ENCODE results near the gene GATAD2A.

The GATAD2A gene

DNA sequence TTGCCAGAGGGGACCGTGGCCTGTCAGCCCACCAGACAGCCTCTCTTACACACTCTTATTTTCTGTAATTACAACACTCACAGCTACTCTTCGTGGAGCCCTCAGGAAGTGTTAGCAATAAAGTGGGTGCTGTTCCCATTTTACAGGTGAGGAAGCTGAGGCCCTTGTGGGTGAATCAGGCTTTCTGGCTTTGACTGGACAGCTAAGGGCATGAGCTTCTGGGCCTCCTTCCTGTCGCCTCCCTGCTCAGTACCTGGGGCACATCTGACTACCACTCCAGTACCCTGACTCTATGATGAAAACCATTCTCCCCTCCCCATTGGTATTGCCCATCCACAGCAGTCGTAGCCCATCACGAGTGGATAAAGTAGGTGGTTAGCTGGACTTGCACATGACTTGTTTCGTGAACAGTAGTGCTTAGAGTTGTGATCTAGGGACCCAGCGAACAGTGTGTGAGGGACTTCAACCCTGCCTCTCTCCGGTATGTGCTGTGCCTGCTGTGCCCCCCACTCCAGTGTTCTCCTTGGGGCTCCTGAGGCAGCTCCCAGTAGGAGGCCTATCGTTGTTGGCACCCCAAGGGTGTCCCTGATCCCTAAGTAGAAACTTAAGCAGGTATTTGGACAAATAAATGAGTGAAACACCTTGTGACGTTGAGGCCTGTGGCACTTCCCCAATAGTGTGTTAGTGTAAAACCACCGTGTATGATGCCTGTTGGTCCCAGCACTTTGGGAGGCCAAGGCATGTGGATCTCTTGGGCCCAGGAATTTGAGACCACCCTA, 38.6 kb downstream of the GATAD2A start:
- H3K36me3 ChIP-seq (ENCODE audit: control insufficient read depth in 1 of 2, insufficient read depth in 2 of 2, low read length in 2 of 2), result no peaks in the 10 kb centered on the region
- H3K4me1 ChIP-seq (ENCODE audit: control insufficient read depth in 1 of 2, insufficient read depth in 2 of 2, low read length in 2 of 2), result peaks cover 0 to 21% of the 10 kb centered on the region in 2 donors
- H3K9me3 ChIP-seq (ENCODE audit: control insufficient read depth in 1 of 2, low read length in 2 of 2), result no peaks in the 10 kb centered on the region
- no peak overlapping the region for H3K4me3 ChIP-seq (ENCODE audit: low read depth in 1 of 2, low read length in 2 of 2)
- H3K27ac ChIP-seq (ENCODE audit: low read length), result no peak overlapping the region
- H3K27me3 ChIP-seq (ENCODE audit: low read depth, low read length), result no peaks in the 10 kb centered on the region

DNA sequence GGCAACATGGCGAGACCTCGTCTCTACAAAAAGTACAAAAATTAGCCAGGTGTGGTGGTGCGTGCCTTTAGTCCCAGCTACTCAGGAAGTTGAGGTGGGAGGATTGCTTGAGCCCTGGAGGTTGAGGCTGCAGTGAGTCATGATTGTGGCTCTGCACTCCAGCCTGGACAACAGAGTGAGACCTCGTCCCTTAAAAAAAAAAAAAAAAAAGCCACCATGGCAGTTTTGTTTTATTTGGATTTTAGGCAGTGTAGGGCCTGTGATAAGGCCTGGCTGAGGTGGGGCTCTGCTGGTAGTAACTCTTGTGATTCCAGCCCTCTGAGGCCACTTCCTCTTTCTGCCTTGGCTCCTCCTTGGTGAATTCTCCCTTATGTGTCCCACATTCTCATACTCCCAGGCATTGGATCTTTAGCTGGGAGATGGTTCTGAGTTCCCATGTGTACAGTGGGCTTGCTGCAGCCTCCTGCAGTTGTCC, 39.2 kb downstream of the GATAD2A start:
- Histone ChIP-seq H3K9me3 (ENCODE audit: control insufficient read depth in 1 of 2, low read length in 2 of 2) (no peaks in the 10 kb centered on the region), H3K36me3 (ENCODE audit: control insufficient read depth in 1 of 2, insufficient read depth in 2 of 2, low read length in 2 of 2) (no peaks in the 10 kb centered on the region), H3K27me3 (ENCODE audit: low read depth, low read length) (no peaks in the 10 kb centered on the region), H3K27ac (ENCODE audit: low read length) (no peak overlapping the region), H3K4me3 (ENCODE audit: low read depth in 1 of 2, low read length in 2 of 2) (no peak overlapping the region), H3K4me1 (ENCODE audit: control insufficient read depth in 1 of 2, insufficient read depth in 2 of 2, low read length in 2 of 2) (peaks cover 0 to 23% of the 10 kb centered on the region in 2 donors)

DNA sequence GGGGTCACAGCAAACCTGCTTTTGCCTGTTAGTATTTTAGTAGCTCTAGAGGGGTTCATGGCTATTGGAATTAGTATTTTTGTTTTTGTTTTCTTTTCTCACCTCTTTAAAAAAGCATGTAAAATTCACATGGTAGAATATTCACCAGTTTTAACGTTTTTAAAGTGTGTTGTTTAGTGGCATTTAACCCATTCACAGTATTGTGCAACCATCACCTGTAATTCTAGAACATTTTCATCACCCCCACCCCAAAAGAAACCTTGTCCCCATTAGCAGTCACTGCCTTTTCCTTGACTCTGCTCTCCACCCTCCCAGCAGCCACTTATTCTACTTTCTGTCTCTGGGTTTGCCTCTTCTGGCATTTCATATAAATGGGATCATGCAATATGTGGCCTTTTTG, 39.8 kb downstream of the GATAD2A start:
- Histone ChIP-seq H3K4me3 (ENCODE audit: low read depth in 1 of 2, low read length in 2 of 2) (no peak overlapping the region), H3K27ac (ENCODE audit: low read length) (no peak overlapping the region), H3K9me3 (ENCODE audit: control insufficient read depth in 1 of 2, low read length in 2 of 2) (no peaks in the 10 kb centered on the region), H3K36me3 (ENCODE audit: control insufficient read depth in 1 of 2, insufficient read depth in 2 of 2, low read length in 2 of 2) (no peaks in the 10 kb centered on the region), H3K27me3 (ENCODE audit: low read depth, low read length) (no peaks in the 10 kb centered on the region), H3K4me1 (ENCODE audit: control insufficient read depth in 1 of 2, insufficient read depth in 2 of 2, low read length in 2 of 2) (peaks cover 0 to 23% of the 10 kb centered on the region in 2 donors)

DNA sequence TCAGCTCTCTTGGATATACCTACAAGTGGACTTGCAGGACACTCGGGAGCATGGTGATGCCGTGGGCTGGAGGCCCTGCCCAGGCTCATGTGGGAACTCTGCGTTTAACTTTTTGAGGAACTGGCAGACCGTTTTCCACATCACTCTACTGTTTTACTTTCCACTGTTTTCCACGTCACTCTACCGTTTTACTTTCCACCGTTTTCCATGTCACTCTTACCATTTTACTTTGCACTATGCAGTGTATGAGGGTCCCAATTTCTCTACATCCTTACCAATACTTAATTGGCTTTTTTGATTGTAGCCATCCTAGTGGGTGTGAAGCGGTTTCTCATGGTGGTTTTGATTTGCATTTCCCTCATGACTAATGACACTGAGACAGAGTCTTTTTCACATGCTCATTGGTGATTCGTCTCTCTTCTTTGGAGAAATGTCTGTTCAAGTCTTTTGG, 40.5 kb downstream of the GATAD2A start:
- H3K9me3 ChIP-seq (ENCODE audit: control insufficient read depth in 1 of 2, low read length in 2 of 2), result no peaks in the 10 kb centered on the region
- no peak overlapping the region for H3K4me3 ChIP-seq (ENCODE audit: low read depth in 1 of 2, low read length in 2 of 2)
- peaks cover 0 to 23% of the 10 kb centered on the region in 2 donors for H3K4me1 ChIP-seq (ENCODE audit: control insufficient read depth in 1 of 2, insufficient read depth in 2 of 2, low read length in 2 of 2)
- no peaks in the 10 kb centered on the region for H3K36me3 ChIP-seq (ENCODE audit: control insufficient read depth in 1 of 2, insufficient read depth in 2 of 2, low read length in 2 of 2)
- H3K27ac ChIP-seq (ENCODE audit: low read length), result no peak overlapping the region
- no peaks in the 10 kb centered on the region for H3K27me3 ChIP-seq (ENCODE audit: low read depth, low read length)

DNA sequence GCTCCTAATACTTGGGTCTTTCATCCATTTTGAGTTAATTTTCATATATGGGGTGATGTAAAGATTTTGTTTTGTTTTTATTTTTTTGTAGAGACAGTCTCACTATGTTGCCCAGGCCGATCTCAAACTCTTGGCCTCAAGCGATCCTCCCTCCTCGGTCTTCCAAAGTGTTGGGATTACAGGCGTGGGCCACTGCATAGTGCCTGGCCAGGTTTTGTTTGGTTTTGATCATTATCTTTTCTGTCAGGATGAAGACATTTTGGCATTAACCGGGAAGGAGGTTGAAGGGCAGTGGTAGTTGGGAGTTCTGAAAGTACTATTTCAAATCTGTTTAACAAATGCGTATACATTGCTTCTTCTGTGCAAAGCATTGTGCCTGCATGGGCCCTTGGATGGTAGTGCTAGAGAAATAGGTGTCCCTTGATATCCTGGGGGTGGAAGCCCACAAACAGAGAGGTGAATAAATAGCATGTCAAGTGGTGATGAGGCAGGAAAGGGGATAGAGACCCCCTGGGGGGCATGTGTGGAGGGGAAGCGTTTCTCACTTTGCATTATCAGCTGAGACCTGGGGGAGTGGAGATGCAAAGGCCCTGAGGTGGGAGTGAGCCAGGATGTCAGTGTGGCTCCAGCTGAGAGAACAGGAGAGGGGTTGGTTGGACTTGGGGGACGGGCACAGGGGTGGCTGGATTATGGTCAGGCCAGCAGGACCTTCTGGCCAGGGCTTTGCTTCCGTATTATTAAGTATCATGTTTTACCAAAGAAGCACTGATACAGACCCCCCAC, 41.4 kb downstream of the GATAD2A start:
- peaks cover 0 to 23% of the 10 kb centered on the region in 2 donors for H3K4me1 ChIP-seq (ENCODE audit: control insufficient read depth in 1 of 2, insufficient read depth in 2 of 2, low read length in 2 of 2)
- no peaks in the 10 kb centered on the region for H3K27me3 ChIP-seq (ENCODE audit: low read depth, low read length)
- no peaks in the 10 kb centered on the region for H3K9me3 ChIP-seq (ENCODE audit: control insufficient read depth in 1 of 2, low read length in 2 of 2)
- H3K27ac ChIP-seq (ENCODE audit: low read length), result no peak overlapping the region
- H3K4me3 ChIP-seq (ENCODE audit: low read depth in 1 of 2, low read length in 2 of 2), result no peak overlapping the region
- no peaks in the 10 kb centered on the region for H3K36me3 ChIP-seq (ENCODE audit: control insufficient read depth in 1 of 2, insufficient read depth in 2 of 2, low read length in 2 of 2)

DNA sequence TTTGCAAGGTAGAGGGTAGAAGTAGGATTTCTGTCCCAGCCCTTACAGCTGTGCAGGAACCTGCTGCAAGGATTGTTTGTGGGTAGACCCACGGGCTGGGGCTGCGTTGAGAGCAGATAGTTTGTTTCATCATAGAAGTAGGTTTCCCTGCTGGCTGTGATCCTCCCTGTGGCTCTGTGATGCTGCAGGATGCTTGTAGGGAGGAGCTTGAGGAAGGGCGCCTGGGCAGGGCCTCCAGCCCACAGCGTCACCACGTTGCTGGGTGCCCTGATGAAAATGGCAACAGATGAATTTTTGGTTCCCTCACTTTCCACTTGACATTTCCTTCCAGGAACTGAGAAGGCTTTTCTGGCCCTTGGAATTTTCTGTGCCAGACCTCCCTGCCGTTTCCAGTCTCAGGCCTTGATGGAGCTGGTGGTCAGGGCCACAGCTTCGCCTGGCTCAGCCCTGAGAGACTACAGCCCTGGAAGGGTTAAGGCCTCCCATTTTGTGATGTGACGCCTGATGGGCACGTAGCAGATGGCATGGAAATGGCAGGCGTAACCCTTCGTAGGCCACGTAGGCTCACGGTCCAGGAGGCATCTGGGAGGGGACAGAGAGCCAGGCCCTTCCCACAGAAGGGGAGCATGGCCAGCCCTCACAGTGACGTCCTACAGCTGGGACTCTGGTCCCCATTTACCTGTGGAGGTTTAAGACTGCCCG, 42.2 kb downstream of the GATAD2A start:
- no peaks in the 10 kb centered on the region for H3K9me3 ChIP-seq (ENCODE audit: control insufficient read depth in 1 of 2, low read length in 2 of 2)

DNA sequence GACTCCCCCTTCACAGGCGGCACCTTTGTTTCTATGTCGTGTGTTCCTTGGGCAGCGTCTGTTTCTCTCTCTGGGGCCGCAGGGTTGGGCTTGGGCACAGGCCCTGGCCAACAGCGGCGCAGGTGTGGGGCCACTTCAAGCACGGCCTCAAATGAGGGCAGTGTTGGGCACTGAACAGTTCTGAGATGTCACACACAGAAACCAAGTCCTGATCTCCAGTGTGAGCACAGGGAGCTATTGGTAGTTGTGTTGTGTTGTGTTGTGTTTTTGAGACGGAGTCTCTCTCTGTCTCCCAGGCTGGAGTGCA, 42.7 kb downstream of the GATAD2A start:
- H3K36me3 ChIP-seq (ENCODE audit: control insufficient read depth in 1 of 2, insufficient read depth in 2 of 2, low read length in 2 of 2), result no peaks in the 10 kb centered on the region
- H3K27ac ChIP-seq (ENCODE audit: low read length), result no peak overlapping the region
- H3K9me3 ChIP-seq (ENCODE audit: control insufficient read depth in 1 of 2, low read length in 2 of 2), result no peaks in the 10 kb centered on the region
- H3K4me3 ChIP-seq (ENCODE audit: low read depth in 1 of 2, low read length in 2 of 2), result no peak overlapping the region
- H3K4me1 ChIP-seq (ENCODE audit: control insufficient read depth in 1 of 2, insufficient read depth in 2 of 2, low read length in 2 of 2), result peaks cover 5 to 28% of the 10 kb centered on the region in 2 donors
- H3K27me3 ChIP-seq (ENCODE audit: low read depth, low read length), result no peaks in the 10 kb centered on the region

More for the DNA sequence above, 42.2 kb downstream of the GATAD2A start:
- Histone ChIP-seq H3K27me3 (ENCODE audit: low read depth, low read length) (no peaks in the 10 kb centered on the region), H3K4me3 (ENCODE audit: low read depth in 1 of 2, low read length in 2 of 2) (no peak overlapping the region), H3K27ac (ENCODE audit: low read length) (no peak overlapping the region), H3K36me3 (ENCODE audit: control insufficient read depth in 1 of 2, insufficient read depth in 2 of 2, low read length in 2 of 2) (no peaks in the 10 kb centered on the region), H3K4me1 (ENCODE audit: control insufficient read depth in 1 of 2, insufficient read depth in 2 of 2, low read length in 2 of 2) (peaks cover 4 to 28% of the 10 kb centered on the region in 2 donors)

DNA sequence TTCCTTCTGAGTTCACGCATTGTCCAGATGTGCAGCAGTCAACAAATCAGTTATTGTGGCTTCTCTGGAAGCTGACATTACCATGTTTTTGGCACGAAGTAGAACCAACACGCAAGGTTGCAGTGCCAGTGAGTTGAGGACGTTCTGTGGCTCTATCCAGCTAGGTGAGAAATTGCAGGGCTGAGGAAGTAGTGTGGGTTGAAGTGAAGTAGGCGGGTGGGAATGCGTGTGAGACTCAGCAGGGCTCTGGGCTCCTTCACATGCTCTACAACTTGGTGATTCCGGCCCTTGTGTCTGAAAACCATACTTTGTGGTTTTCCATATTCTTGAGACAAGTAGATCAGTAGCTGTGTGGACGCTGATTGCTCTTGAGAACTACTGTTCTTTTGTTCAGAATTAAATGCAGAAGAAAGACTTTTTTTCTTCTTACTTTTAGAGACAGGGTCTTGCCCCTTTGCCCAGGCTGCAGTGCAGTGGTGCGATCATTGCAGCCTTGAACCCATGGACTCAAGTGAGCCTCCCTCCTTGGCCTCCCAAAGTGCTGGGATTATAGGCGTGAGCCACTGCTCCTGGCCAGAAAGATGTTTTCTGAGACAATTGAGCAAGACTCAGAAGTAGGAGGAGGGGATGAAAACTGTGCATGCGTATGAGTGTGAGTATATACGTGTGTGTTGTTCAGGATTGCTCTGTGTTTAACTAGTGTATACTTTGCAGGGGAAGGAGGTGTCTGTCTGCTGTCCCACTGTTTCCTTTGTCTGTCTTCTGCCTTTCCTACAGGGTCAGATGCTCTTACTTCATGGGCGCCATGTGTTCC, 46.2 kb downstream of the GATAD2A start:
- Histone ChIP-seq H3K4me1 (ENCODE audit: control insufficient read depth in 1 of 2, insufficient read depth in 2 of 2, low read length in 2 of 2) (peaks cover 5 to 24% of the 10 kb centered on the region in 2 donors), H3K27ac (ENCODE audit: low read length) (no peak overlapping the region), H3K9me3 (ENCODE audit: control insufficient read depth in 1 of 2, low read length in 2 of 2) (no peaks in the 10 kb centered on the region), H3K36me3 (ENCODE audit: control insufficient read depth in 1 of 2, insufficient read depth in 2 of 2, low read length in 2 of 2) (no peaks in the 10 kb centered on the region), H3K4me3 (ENCODE audit: low read depth in 1 of 2, low read length in 2 of 2) (no peak overlapping the region), H3K27me3 (ENCODE audit: low read depth, low read length) (no peaks in the 10 kb centered on the region)

DNA sequence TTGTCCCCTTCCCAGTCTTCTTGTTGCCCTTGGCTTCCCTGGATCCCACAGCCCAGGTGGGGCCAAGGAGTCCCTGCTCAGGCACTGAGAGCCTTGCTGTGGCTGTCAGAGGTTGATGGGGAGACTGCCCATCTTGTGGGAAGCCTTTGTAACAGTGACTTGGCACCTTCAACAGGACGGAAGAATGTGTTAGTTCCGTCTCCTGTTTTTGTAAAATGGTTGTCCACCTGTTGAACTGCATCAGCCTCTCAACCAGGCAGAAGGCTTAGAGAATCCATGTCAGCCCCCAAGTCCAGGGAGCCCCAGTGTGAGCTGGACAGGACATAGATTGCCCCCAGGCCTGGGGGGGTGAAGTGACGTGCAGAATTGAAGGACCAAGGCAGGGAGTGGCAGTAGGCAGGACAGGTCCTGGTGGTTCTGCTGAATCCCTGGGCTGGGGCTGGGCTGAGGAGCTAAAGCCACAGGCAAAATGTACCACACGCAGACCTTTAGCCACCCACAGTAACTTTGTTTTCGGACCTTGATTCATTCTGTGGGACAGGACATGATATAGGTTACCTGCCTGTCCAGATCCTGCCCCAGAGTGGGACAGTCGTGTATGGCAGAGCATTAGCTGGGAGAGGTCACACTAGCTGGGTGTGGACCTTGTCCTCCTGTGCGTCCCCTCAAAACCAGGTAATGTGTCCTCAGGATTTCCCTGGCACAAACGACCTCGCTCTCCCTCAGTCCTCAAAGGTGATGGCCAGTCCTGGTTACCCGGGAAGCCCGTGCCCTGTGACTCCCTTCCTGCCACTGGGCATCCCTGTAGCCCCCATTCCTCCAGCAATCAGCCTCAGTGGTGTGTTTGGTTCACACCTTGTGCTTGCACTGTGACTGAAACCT, 47.0 kb downstream of the GATAD2A start:
- H3K4me1 ChIP-seq (ENCODE audit: control insufficient read depth in 1 of 2, insufficient read depth in 2 of 2, low read length in 2 of 2), result peaks cover 5 to 22% of the 10 kb centered on the region in 2 donors
- no peaks in the 10 kb centered on the region for H3K9me3 ChIP-seq (ENCODE audit: control insufficient read depth in 1 of 2, low read length in 2 of 2)
- no peak overlapping the region for H3K27ac ChIP-seq (ENCODE audit: low read length)

DNA sequence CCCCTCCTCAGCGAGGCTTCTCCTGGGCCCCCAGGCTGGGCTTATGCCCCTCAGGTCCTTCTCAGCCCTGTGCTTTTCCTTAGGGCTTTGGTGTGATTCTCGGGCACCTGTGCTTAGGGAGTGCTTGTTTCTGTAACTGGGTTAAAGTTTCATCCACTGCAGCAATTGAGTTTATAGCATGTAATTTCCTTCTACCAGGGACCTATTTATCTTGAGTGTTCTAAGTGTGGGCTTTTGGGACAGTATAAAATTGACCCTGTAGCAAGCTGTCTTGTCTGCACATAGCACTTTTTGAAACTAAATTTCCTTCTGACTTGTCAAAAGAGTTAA, 47.6 kb downstream of the GATAD2A start:
- Histone ChIP-seq H3K4me1 (ENCODE audit: control insufficient read depth in 1 of 2, insufficient read depth in 2 of 2, low read length in 2 of 2) (peaks cover 10 to 22% of the 10 kb centered on the region in 2 donors), H3K9me3 (ENCODE audit: control insufficient read depth in 1 of 2, low read length in 2 of 2) (no peaks in the 10 kb centered on the region), H3K27me3 (ENCODE audit: low read depth, low read length) (no peaks in the 10 kb centered on the region), H3K4me3 (ENCODE audit: low read depth in 1 of 2, low read length in 2 of 2) (no peak overlapping the region), H3K36me3 (ENCODE audit: control insufficient read depth in 1 of 2, insufficient read depth in 2 of 2, low read length in 2 of 2) (no peaks in the 10 kb centered on the region), H3K27ac (ENCODE audit: low read length) (no peak overlapping the region)

More for the DNA sequence above, 47.0 kb downstream of the GATAD2A start:
- Histone ChIP-seq H3K36me3 (ENCODE audit: control insufficient read depth in 1 of 2, insufficient read depth in 2 of 2, low read length in 2 of 2) (no peaks in the 10 kb centered on the region), H3K4me3 (ENCODE audit: low read depth in 1 of 2, low read length in 2 of 2) (no peak overlapping the region), H3K27me3 (ENCODE audit: low read depth, low read length) (no peaks in the 10 kb centered on the region)

Measured in muscle layer of duodenum (tissue), 2 donors.